ENCODE results near the gene SNRNP70. TPM values are rescaled to one million over a fixed set of nuclear protein-coding genes. Genes with fewer than 3 reads are reported as not detected.
"Not testable (repeated sequence)": the region's sequence is repeated elsewhere in the genome, so short reads cannot be mapped to it uniquely, and the experiment has no call there.

SNRNP70 gene, protein sequence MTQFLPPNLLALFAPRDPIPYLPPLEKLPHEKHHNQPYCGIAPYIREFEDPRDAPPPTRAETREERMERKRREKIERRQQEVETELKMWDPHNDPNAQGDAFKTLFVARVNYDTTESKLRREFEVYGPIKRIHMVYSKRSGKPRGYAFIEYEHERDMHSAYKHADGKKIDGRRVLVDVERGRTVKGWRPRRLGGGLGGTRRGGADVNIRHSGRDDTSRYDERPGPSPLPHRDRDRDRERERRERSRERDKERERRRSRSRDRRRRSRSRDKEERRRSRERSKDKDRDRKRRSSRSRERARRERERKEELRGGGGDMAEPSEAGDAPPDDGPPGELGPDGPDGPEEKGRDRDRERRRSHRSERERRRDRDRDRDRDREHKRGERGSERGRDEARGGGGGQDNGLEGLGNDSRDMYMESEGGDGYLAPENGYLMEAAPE
- total RNA-seq = 100 to 1,000 TPM; 185 to 346 TPM

DNA sequence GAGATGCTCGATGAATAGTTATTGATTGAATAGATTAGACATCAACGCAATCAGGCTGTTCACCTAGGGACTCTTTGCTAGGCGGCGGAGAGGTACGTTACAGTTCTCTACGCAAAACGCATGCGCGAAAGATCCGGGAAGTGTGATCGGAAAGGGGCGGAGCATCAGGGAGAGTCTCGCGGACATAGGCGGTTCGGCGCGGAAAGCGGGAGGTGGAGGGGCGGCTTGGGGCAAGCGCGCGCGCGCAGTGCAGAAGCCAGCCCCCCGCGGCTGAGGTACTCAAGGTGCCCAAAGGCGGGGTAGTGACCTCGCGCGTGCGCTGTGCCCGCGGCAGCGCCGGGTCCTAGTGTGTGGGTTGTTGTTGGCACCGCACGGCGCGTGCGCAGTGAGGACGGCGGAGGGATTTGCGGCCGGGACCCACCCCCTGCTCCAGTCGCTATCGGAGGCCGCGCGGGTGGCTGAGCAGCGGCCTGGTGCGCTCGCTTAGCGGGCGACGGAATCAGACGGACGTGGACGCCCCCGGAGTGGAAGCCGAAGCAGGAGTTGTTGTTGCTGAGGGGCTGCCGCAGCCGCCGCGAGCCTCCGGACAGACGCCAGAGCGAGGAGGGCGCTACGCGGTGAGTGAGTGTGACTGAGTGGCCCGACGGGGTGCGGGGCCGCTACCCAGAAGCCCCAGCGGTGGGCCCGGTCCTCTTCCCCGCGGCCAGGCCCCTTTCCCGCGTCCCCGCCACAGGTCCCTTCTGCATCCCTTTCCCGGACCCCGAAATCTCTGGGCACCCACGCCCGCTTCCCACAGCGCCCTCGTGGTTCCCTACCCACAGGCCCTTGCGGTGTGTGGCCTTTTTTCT lies at the start of gene SNRNP70:
Gene SNRNP70 (plus strand): TSS at position 432 of the 848 bp plus-strand sequence. CDS start 964 bp downstream, outside the sequence.
- H3K27ac Mint-ChIP-seq = peak within 1 kb of the TSS; percentile 88 to 97
- peak within 1 kb of the TSS; percentile 100 for H3K4me3 Mint-ChIP-seq
- peak; percentile 97 to 98 for ATAC-seq
- H3K36me3 Mint-ChIP-seq = peaks cover 17% of the 10 kb centered on the region
- H3K27me3 Mint-ChIP-seq = no peaks in the 10 kb centered on the region
- peak; percentile 100 for DNase-seq (ENCODE audit: low spot score)
- H3K4me1 Mint-ChIP-seq (ENCODE audit: low read depth in 2 of 2) = peaks cover 27% of the 10 kb centered on the region in 2 donors
- no peaks in the 10 kb centered on the region for H3K9me3 Mint-ChIP-seq

DNA sequence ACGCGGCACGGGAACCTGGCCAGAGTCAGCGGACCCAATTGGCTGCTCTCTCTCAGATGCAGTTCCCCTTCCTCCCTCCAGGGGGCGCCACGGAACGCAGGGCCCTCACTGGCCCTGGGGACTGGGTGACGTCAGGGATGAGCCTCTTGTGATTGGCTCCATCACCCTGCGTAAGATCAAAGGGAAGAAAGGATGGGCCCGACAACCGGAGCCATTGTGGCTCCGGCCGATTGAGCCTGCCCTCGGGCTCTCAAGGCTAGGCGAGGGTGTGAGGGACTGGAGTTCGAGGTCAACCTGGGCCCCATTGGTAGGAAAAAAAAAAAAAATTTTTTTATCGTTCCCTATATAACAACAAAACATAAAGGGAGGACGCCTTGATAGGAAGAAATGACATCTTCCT lies 48.4 kb upstream of the SNRNP70 start, which contains the start of gene CGB1:
Gene CGB1 (minus strand): TSS at position 81 of the 400 bp plus-strand sequence. CDS start 184 bp downstream, outside the sequence.
- not testable (repeated sequence) for H3K4me3 Mint-ChIP-seq; H3K36me3 Mint-ChIP-seq; H3K27ac Mint-ChIP-seq; H3K9me3 Mint-ChIP-seq; DNase-seq (ENCODE audit: low spot score); H3K27me3 Mint-ChIP-seq; H3K4me1 Mint-ChIP-seq (ENCODE audit: low read depth in 2 of 2)
- ATAC-seq = peak; percentile 56 to 64

DNA sequence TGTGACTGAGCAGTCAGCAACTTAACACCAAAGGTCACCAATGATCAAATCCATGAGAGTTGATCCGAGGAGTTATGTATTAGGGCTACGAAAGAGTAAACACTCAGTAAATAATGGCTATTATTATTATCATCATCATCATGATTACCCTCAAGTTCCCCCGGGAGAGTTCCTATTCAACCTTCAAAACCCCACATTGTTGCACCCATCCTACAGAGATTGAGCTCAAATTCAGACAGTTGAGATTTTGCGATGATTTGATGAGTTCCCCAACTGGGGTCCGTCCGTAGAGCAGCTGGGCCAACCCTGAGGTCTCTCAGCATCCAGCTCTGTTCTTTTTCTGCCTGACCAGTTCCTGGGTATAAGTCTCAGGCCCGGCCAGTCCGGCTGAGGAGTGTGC lies 47.1 kb upstream of the SNRNP70 start:
- not testable (repeated sequence) for H3K9me3 Mint-ChIP-seq; ATAC-seq; H3K27ac Mint-ChIP-seq; H3K27me3 Mint-ChIP-seq; H3K36me3 Mint-ChIP-seq; H3K4me3 Mint-ChIP-seq; H3K4me1 Mint-ChIP-seq (ENCODE audit: low read depth in 2 of 2); DNase-seq (ENCODE audit: low spot score)

DNA sequence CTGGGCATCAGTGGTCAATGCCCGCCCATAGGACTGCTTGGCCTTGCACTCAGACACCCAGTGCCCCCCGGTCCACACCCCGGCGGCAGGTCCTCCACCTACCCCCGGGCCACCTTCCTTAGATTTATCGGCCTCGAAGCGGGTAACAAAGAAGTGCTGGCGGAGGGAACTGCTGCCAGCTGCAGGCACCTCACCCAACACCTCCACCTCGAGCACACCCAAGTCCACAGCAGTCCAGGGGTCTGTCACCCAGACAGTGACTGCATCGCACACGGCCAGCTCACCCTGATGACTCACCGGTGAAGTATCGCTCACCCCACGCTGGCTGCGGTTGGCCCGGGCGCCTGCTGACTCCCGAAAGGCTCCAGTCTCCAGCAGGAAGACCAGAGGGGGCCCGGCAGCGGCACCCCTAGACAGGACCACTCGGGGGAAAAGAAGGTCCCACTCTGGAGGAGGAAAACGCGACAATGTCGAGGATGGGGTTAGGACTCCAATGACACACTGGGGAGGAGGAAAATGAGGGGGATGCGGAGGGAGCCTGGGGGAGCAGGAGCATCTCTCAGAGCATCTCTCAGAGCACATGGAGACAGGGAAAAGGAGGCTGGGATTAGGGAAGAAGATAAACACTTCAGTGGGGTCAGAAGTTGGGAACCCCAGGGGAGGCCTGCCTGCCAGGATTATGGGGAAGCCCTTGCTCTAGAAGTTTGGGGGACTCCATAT lies 46.5 kb upstream of the SNRNP70 start:
- H3K27me3 Mint-ChIP-seq; ATAC-seq; H3K27ac Mint-ChIP-seq; H3K9me3 Mint-ChIP-seq; H3K36me3 Mint-ChIP-seq; H3K4me3 Mint-ChIP-seq; H3K4me1 Mint-ChIP-seq (ENCODE audit: low read depth in 2 of 2); DNase-seq (ENCODE audit: low spot score): not testable (repeated sequence)

DNA sequence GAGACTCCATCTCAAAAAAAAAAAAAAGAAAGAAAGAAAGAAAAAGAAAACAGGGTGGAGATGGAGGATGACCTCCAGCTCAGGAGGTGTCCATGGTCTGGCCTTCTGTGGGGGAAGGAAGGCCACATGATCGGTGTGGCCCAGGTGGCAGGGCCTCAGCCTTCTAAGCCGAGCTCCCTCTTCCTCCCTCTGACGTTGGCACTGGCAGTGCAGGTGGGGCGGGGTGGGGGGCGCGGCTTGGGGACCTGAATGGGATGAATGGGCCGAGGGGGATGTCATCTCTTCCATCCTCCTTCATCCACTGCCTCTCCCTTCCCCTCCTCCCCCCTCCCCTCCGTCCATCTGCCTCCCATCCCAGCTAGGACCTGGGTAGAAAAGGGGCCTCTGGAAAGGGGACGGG lies 45.5 kb upstream of the SNRNP70 start:
- DNase-seq (ENCODE audit: low spot score); H3K27me3 Mint-ChIP-seq; H3K36me3 Mint-ChIP-seq; H3K4me3 Mint-ChIP-seq; H3K4me1 Mint-ChIP-seq (ENCODE audit: low read depth in 2 of 2); H3K27ac Mint-ChIP-seq; ATAC-seq; H3K9me3 Mint-ChIP-seq: not testable (repeated sequence)

DNA sequence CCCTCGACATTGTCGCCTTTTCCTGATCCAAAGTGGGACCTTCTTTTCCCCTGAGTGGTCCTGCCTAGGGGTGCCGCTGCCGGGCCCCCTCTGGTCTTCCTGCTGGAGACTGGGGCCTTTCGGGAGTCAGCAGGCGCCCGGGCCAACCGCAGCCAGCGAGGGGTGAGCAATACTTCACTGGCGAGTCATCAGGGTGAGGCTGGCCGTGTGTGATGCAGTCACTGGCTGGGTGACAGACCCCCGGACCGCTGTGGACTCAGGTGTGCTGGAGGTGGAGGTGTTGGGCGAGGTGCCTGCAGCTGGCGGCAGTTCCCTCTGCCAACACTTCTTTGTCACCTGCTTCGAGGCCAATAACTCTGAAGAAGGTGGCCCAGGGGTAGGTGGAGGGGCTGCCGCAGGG lies 43.1 kb upstream of the SNRNP70 start:
- Mint-ChIP-seq H3K4me1 (ENCODE audit: low read depth in 2 of 2) (no peaks in the 10 kb centered on the region), H3K9me3 (no peaks in the 10 kb centered on the region), H3K4me3 (no peak overlapping the region), H3K27ac (no peak overlapping the region), H3K36me3 (no peaks in the 10 kb centered on the region), H3K27me3 (no peaks in the 10 kb centered on the region)
- DNase-seq (ENCODE audit: low spot score) (no peak), ATAC-seq (no peak)

DNA sequence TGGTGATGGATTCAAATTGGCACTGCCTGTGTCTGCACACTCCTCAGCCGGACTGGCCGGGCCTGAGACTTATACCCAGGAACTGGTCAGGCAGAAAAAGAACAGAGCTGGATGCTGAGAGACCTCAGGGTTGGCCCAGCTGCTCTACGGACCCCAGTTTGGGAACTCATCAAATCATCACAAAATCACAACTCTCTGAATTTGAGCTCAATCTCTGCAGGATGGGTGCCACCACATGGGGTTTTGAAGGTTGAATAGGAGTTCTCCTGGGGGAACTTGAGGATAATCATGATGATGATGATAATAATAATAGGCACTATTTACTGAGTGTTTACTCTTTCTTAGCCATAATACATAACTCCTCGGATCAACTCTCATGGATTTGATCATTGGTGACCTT lies 42.6 kb upstream of the SNRNP70 start:
- H3K36me3 Mint-ChIP-seq; H3K27ac Mint-ChIP-seq; ATAC-seq; H3K27me3 Mint-ChIP-seq; H3K4me1 Mint-ChIP-seq (ENCODE audit: low read depth in 2 of 2); H3K4me3 Mint-ChIP-seq; DNase-seq (ENCODE audit: low spot score); H3K9me3 Mint-ChIP-seq: not testable (repeated sequence)

DNA sequence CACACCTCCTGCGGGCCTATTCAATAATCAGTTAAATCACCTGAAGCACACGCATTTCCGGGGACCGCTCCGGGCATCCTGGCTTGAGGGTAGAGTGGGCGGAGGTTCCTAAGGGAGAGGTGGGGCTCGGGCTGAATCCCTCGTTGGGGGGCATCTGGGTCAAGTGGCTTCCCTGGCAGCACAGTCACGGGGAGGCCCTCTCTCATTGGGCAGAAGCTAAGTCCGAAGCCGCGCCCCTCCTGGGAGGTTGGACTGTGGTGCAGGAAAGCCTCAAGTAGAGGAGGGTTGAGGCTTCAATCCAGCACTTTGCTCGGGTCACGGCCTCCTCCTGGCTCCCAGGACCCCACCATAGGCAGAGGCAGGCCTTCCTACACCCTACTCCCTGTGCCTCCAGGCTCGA lies 41.7 kb upstream of the SNRNP70 start, which contains the start of gene CGB5:
Gene CGB5 (plus strand): TSS at position 301 of the 400 bp plus-strand sequence. CDS start 362 bp downstream, outside the sequence.
- not testable (repeated sequence) for H3K27ac Mint-ChIP-seq; ATAC-seq; DNase-seq (ENCODE audit: low spot score); H3K9me3 Mint-ChIP-seq; H3K27me3 Mint-ChIP-seq; H3K36me3 Mint-ChIP-seq; H3K4me1 Mint-ChIP-seq (ENCODE audit: low read depth in 2 of 2); H3K4me3 Mint-ChIP-seq

DNA sequence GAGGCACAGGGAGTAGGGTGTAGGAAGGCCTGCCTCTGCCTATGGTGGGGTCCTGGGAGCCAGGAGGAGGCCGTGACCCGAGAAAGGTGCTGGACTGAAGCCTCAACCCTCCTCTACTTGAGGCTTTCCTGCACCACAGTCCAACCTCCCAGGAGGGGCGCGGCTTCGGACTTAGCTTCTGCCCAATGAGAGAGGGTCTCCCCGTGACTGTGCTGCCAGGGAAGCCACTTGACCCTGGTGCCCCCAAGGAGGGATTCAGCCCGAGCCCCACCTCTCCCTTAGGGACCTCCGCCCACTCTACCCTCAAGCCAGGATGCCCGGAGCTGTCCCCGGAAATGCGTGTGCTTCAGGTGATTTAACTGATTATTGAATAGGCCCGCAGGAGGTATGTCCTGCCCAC lies 36.2 kb upstream of the SNRNP70 start, which contains the start of gene CGB8:
Gene CGB8 (minus strand): TSS at position 101 of the 400 bp plus-strand sequence. CDS start 372 bp downstream, outside the sequence.
- not testable (repeated sequence) for H3K4me3 Mint-ChIP-seq; H3K27ac Mint-ChIP-seq; H3K36me3 Mint-ChIP-seq; ATAC-seq; H3K9me3 Mint-ChIP-seq; H3K27me3 Mint-ChIP-seq; DNase-seq (ENCODE audit: low spot score); H3K4me1 Mint-ChIP-seq (ENCODE audit: low read depth in 2 of 2)

DNA sequence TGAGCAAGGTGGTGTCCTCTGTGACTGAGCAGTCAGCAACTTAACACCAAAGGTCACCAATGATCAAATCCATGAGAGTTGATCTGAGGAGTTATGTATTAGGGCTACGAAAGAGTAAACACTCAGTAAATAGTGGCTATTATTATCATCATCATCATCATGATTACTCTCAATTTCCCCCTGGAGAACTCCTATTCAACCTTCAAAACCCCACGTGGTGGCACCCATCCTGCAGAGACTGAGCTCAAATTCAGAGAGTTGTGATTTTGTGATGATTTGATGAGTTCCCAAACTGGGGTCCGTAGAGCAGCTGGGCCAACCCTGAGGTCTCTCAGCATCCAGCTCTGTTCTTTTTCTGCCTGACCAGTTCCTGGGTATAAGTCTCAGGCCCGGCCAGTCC lies 35.4 kb upstream of the SNRNP70 start:
- not testable (repeated sequence) for H3K27ac Mint-ChIP-seq; ATAC-seq; DNase-seq (ENCODE audit: low spot score); H3K4me3 Mint-ChIP-seq; H3K36me3 Mint-ChIP-seq; H3K4me1 Mint-ChIP-seq (ENCODE audit: low read depth in 2 of 2); H3K9me3 Mint-ChIP-seq; H3K27me3 Mint-ChIP-seq

DNA sequence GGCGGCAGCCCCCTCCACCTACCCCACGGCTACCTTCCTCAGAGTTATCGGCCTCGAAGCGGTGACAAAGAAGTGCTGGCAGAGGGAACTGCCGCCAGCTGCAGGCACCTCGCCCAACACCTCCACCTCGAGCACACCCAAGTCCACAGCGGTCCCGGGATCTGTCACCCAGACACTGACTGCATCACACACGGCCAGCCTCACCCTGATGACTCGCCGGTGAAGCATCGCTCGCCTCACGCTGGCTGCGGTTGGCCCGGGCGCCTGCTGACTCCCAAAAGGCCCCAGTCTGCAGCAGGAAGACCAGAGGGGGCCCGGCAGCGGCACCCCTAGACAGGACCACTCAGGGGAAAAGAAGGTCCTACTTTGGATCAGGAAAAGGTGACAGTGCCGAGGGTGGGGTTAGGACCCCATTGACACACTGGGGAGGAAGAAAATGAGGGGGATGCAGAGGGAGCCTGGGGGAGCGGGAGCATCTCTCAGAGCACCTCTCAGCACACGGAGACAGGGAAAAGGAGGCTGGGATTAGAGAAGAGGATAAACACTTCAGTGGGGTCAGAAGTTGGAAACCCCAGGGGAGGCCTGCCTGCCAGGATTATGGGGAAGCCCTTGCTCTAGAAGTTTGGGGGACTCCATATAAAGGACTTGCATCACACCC lies 34.7 kb upstream of the SNRNP70 start:
- not testable (repeated sequence) for H3K9me3 Mint-ChIP-seq; H3K27me3 Mint-ChIP-seq; H3K36me3 Mint-ChIP-seq; ATAC-seq; H3K27ac Mint-ChIP-seq; H3K4me3 Mint-ChIP-seq; H3K4me1 Mint-ChIP-seq (ENCODE audit: low read depth in 2 of 2); DNase-seq (ENCODE audit: low spot score)

DNA sequence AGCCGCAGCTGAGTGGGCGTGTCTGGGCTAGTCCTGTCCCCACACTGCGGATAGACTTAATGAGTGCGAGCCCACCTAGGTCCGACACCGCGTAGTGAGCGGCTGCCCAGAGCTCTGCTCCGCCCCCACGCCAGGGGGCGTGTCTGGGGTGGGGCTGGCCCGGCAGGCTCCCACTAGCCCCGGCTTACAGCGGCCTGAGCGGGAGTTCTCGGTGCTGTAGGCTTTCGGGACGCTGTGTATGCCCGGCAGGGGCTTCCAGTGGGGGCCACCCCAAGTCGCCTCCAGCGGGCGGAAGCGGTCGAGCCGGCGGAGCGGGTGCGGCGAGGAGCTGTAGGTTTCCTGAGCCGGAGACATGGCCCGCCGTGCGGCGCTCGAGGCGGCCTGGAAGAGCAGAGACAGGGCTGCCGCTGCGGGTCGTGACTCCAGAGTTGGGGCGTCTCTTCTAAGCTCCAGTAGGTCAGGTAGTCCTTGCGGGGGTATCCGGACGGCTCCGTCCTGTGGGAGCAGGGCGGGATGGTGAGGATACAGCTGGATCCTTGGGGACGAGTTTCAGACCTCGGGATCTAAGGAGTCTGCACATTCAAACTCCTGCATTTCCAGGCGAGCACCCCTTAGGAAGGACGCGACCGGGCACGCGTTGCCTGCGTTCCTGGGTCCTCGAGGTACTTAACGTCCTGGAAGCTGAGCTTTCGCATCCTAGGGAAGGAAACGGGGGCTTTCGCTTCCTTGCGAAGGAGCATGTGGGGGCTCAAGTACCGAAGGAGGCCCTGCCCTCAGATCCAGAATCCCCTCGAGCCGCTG lies 28.9 kb upstream of the SNRNP70 start:
- ATAC-seq = peak; percentile 81 to 89
- Mint-ChIP-seq H3K4me1 (ENCODE audit: low read depth in 2 of 2) (peaks cover 13 to 15% of the 10 kb centered on the region in 2 donors), H3K4me3 (peak overlapping the region; percentile 82), H3K9me3 (no peaks in the 10 kb centered on the region), H3K27me3 (peaks cover 23 to 32% of the 10 kb centered on the region in 2 donors), H3K36me3 (no peaks in the 10 kb centered on the region), H3K27ac (no peak overlapping the region)
- peak; percentile 70 for DNase-seq (ENCODE audit: low spot score)
